ES-I3 (cell line): ENCODE results near the gene SLF2.
"Not testable (repeated sequence)": the region's sequence is repeated elsewhere in the genome, so short reads cannot be mapped to it uniquely, and the experiment has no call there.

ENCODE experiments used
- H3K36me3 ChIP-seq: 2 replicates; pipeline ENCODE4 v1.6.1; 2013; ENCODE audit warnings: mild to moderate bottlenecking, low read length, control low read depth, moderate library complexity; ENCODE audit not compliant: insufficient read depth
- H3K4me1 ChIP-seq: 2 replicates; pipeline ENCODE4 v1.6.1; 2013; ENCODE audit warnings: mild to moderate bottlenecking, control low read depth, low read length; ENCODE audit not compliant: insufficient read depth
- H3K9ac ChIP-seq: 2 replicates; pipeline ENCODE4 v1.6.1; 2013; ENCODE audit warnings: low read depth, mild to moderate bottlenecking, low read length, moderate library complexity
- H3K9me3 ChIP-seq: 2 replicates; pipeline ENCODE4 v1.6.1; 2013; ENCODE audit warnings: mild to moderate bottlenecking, low read length, moderate library complexity; ENCODE audit not compliant: control insufficient read depth, insufficient read depth

Gene SLF2

DNA sequence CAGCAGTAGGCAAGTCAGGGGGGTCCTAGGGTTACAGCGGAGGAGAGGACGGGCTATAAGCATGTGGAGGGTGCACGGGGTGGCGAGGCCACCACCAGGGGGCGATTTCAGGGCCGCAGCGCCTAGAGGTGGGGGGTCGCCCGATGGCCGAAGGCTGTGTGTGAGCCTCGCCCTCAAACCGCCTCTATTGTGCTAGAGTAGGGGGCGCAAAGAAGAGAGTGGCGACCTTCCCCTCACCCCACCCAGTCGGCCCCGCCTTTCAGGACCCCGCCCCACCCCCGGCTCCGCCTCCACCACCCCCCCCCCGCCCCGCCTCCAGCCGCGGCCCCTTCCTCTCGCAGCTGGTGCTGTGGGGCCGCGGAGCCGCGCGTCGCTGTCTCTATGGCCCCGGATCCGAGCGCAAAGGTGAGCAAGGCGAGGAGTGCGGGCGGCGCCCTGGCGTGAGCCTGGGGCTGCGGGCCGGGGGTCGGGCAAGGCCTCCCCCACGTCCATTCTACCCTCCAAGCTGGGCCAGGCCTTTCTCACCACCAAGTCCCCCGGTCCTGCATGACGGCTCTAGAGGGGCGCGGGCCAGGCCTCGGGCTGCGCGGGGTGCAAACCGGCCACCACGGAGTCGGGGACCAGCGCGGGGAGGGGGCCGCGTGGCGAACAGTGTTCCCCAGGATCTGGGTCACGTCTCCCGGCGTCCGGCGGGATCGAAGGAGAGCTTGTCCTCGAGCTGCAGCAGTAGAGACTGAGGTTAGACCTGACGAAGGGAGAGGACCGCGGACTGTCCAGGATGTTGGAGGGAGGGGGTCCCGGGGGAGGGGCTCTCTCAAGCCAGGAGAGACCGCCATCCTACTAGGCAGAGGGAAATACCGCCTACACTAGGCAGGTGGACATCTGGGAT is 56.7 kb downstream of the SLF2 start, which contains the start of gene SEMA4G:
TSS of gene SEMA4G (plus strand) at position 318 of the 889 bp plus-strand sequence. CDS start 3,409 bp downstream, outside the sequence.
- Histone ChIP-seq H3K36me3 (no peaks in the 10 kb centered on the region), H3K9me3 (no peaks in the 10 kb centered on the region), H3K9ac (peak within 1 kb of the TSS; percentile 73), H3K4me1 (peaks cover 6% of the 10 kb centered on the region)

DNA sequence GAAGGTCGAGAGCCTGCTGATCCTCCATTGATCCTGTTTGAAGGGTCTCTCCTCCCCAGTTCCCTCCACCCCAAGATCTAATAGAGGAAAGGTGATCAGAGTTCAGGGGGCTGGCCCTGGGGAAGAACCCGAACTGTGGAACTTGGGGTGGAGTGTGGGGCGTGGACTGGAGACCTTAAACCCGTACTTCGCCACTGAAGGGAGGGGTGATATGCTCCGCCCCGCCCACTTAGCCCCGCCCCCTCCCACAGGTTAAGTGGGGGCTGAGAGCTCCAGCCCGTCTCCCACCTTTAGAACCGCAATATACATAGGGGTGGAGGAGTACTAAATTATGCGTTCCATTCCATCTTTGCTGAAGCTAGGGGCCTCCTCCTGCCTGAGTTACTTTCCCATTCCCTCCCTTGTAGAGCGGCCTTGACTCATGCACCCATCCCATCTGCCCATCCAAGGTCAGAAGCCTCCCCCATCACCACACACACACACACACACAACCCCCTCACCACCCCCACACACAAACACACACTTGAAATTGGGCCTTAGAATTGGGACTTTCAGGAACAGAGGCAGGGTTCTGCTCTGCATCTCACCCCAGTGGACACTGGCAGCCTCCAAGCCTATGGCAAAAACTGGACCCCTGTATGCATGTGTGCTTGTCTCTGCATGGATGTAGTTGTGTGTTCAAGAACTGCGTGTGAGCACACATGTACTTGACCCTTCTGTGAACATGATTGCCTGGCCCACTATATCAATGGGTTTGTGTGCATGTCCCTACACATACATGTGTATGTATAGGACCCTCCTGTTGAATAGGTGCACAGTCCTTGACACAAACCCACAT is 57.5 kb downstream of the SLF2 start:
- H3K9ac ChIP-seq = peak overlapping the region; percentile 67; the same call in 1 of the 2 replicates

DNA sequence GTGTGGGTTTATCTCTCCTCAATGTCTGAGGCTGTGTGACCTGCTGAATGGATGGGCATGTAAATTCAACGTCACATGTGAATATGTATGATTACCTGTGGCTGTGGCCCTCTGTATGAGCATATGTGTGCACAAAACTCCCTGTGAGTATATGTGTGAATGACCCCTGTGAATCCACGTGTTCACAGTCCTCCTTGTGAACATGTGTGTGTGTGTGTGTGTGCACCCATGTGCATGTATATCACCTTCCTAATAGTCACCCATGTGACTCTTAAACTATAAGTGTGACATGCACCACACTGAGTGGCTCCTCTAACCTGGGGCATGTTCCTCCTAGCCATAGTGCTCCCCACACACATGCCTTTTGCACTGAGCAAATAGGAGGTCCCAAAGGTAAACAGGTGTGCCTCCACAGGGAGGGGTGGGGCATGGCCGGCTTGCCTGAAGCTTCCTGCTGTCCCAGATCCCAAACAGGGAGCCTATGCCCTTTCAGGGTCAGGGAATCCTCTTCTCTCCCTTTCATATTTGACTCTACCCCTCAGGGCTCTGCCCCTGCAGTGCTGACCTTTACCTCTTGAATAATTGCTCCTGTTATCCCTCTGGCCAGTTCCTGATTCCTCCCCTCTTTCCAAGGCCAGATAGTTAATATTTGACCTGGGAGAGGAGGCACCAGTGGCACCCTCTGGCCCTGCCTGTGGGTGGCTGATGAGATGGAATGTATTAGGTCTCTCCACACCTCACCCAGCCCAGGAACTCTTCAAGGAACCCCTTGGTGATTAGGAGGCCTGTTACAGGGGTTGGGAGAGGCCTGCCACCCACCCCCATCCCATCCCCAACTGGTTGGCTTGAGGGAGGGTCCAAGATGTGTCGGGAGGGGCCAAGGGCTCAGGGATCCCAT is 58.4 kb downstream of the SLF2 start:
- Histone ChIP-seq H3K36me3 (no peaks in the 10 kb centered on the region), H3K9me3 (no peaks in the 10 kb centered on the region), H3K4me1 (peaks cover 6% of the 10 kb centered on the region), H3K9ac (no peak overlapping the region)

More for the DNA sequence above, 57.5 kb downstream of the SLF2 start:
- H3K36me3 ChIP-seq = no peaks in the 10 kb centered on the region
- H3K4me1 ChIP-seq = peaks cover 6% of the 10 kb centered on the region
- H3K9me3 ChIP-seq = no peaks in the 10 kb centered on the region

DNA sequence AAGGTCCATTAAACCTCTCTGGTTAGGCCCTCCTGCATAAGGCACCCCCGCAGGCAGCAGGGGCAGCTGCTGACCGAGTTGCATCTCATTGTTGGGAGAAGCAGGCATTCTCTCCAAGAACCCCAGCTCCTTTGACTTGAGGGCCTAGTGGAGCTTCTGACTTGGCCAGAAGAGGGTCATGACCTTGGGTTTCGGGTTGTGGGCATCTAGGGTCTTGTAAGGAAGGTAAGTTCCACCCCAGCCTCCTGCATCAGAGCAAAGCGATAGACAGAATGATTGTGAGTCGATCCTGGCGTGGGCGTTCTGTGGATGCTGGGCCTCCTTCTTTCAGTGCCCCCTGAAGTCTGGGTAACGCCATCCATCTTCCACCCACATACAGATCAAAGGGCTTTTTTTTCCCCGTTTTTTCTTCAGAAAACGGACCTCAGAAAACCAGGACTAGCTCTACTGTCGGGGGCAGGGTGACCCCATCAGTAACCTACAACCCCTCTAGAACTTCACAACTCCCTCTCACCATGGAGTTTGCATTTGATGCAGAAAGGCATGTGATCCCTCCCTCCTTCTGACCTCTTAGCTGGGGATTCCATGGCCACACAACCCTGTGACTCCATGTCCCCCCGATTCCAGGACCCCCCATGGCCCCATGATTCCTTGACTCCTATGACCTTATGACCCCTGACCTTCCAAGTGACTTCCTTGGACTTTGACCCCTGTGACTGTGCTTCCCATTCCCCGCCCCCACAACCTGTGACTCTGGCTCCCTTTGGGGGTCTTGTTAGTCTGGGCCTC is 59.5 kb downstream of the SLF2 start:
- no peak overlapping the region for H3K9ac ChIP-seq
- H3K4me1 ChIP-seq = peaks cover 6% of the 10 kb centered on the region
- H3K36me3 ChIP-seq = no peaks in the 10 kb centered on the region
- H3K9me3 ChIP-seq = no peaks in the 10 kb centered on the region

DNA sequence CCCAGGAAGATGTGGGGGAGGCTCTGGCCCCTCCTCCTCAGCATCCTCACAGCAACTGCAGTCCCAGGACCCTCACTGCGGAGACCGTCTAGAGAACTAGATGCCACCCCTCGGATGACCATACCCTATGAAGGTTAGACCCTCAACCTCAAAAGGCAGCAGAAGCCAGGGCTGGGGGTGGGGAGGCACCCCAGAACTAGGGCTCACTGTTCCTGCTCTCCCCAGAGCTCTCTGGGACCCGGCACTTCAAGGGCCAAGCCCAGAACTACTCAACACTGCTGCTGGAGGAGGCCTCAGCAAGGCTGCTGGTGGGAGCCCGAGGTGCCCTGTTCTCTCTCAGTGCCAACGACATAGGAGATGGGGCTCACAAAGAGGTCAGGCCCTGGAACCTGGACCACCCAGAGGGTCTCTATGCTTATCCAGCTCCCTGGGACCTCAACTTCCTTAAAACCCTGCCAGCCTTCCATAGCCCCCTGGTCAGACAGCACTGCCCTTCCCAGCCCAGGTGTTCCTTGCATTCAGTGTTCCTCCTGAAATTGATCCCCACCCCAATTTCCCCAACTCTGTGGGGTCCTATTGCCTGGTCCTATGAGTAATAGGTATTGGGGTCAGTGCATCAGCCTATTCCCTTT is 60.3 kb downstream of the SLF2 start:
- Histone ChIP-seq H3K9ac (no peak overlapping the region), H3K4me1 (peaks cover 6% of the 10 kb centered on the region), H3K9me3 (no peaks in the 10 kb centered on the region), H3K36me3 (no peaks in the 10 kb centered on the region)

DNA sequence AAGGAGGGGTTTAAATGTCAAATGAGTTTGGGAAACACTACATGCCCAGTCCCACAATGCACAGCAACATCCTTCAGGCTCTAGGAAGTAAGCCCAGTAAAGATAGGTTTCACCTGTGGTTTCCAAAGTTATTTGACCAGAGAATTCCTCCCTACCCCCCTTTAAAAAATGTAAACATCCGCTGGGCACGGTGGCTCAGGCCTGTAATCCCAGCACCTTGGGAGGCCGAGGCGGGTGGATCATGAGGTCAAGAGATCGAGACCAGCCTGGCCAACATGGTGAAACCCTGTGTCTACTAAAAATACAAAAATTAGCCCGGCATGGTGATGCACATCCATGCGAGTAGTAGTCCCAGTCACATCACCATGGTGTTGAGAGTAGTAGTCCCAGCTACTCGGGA is 62.6 kb downstream of the SLF2 start:
- H3K4me1 ChIP-seq, H3K36me3 ChIP-seq, H3K9me3 ChIP-seq, H3K9ac ChIP-seq: not testable (repeated sequence)

DNA sequence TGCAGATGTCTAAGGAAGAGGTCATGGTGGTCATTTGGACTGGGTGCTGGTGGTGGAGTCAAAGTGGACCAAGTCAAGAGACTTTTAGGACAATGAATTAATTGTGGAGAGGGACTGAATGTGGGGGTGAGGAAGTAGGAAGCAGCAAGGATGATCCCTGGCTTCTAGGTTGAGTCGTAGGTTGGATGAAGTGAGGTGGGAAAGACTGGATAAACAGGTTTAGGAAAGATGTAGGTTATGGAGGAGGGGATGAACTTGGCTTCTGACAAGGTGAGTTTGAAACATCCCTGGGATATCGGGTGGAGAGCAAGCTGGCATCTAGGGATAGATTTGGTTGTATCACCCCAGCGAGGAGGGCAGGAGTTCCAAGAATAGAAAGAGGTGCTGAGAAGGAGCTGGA is 64.1 kb downstream of the SLF2 start:
- no peaks in the 10 kb centered on the region for H3K9me3 ChIP-seq
- H3K4me1 ChIP-seq = peaks cover 4% of the 10 kb centered on the region; the same call in 1 of the 2 replicates
- no peak overlapping the region for H3K9ac ChIP-seq
- no peaks in the 10 kb centered on the region for H3K36me3 ChIP-seq

DNA sequence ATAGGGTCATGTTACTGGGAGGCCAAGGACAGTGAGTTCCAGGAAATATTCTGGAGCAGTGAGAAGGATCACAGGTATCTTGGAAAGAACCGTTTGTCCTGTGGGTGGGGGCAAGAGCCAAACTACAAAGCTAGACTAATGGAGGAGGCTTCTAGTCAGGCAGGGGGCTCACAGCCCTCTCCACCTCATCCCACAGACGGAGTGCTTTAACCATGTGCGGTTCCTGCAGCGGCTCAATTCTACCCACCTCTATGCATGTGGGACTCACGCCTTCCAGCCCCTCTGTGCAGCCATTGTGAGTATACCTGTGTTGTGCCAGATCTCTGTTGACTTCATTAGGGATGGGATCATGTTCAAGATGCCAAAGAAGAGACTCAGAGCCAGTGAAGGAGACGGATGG is 64.7 kb downstream of the SLF2 start:
- H3K9ac ChIP-seq = no peak overlapping the region
- H3K4me1 ChIP-seq = no peaks in the 10 kb centered on the region
- H3K36me3 ChIP-seq = no peaks in the 10 kb centered on the region
- no peaks in the 10 kb centered on the region for H3K9me3 ChIP-seq

DNA sequence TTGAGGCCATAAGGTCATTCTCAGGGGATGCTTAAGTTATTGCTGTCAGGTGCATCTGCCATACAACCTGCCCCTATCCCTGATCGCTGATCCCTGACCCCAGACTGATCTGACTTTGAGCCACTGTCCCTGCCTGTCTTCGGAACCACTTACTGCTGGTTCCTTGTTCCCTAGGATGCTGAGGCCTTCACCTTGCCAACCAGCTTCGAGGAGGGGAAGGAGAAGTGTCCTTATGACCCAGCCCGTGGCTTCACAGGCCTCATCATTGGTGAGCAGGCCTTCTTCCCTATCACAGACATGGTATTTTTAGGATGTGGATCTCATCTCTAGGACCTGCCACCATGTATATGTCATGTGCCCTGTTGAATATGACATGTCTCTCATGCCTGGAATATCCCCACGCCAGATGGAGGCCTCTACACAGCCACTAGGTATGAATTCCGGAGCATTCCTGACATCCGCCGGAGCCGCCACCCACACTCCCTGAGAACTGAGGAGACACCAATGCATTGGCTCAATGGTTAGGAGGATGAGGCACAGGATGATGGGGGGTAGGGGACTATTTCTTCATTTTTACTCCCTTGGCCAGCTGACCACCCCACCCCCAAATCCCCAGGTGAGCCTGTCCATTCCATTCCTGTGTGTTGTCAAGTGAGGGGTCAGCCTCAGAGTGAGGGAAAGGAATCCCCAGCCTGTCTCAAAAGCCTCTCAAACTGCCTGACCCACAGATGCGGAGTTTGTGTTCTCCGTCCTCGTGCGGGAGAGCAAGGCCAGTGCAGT is 65.5 kb downstream of the SLF2 start:
- H3K4me1 ChIP-seq = no peaks in the 10 kb centered on the region
- H3K9ac ChIP-seq = no peak overlapping the region
- no peaks in the 10 kb centered on the region for H3K9me3 ChIP-seq
- no peaks in the 10 kb centered on the region for H3K36me3 ChIP-seq

DNA sequence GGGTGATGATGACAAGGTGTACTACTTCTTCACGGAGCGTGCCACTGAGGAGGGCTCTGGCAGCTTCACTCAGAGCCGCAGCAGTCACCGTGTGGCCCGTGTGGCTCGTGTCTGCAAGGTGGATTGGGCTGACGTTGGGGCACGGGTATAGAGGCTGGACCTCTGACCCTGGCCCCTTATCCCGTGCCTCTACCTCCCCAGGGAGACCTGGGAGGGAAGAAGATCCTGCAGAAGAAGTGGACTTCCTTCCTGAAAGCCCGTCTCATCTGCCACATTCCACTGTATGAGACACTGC is 66.1 kb downstream of the SLF2 start:
- H3K4me1 ChIP-seq = no peaks in the 10 kb centered on the region
- no peak overlapping the region for H3K9ac ChIP-seq
- no peaks in the 10 kb centered on the region for H3K9me3 ChIP-seq
- no peaks in the 10 kb centered on the region for H3K36me3 ChIP-seq

DNA sequence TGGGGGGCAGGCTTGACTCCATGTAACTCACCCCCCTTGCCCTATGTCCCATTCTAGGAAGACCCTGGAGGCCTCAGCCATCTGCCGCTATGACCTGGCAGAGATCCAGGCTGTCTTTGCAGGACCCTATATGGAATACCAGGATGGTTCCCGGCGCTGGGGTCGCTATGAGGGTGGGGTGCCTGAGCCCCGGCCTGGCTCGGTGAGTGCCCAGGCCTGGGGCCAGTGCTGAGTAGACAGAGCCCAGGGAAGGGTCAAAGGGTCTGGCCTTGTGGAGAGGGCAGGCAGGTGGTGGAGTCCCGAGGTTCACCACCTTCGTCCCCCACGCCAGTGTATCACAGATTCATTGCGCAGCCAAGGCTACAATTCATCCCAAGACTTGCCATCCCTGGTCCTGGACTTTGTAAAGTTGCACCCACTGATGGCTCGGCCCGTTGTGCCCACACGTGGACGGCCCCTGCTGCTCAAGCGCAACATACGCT is 67.1 kb downstream of the SLF2 start:
- no peaks in the 10 kb centered on the region for H3K4me1 ChIP-seq
- no peaks in the 10 kb centered on the region for H3K36me3 ChIP-seq
- no peak overlapping the region for H3K9ac ChIP-seq
- no peaks in the 10 kb centered on the region for H3K9me3 ChIP-seq

DNA sequence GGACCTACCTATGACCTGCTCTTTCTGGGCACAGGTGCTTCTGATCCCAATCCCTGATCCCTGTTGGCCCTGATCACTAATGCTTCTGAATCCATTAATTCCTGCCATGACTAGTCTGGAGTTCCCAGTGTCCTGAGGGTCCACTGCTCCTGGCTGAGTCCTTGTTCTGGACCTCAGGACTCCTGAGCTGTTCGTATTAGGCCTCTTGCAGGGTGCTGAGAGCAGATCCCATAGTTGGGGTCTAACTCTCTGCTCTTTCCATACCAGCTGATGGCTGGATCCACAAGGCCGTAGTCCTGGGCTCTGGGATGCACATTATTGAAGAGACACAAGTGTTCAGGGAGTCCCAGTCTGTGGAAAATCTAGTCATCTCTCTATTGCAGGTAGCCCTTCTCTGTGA is 67.5 kb downstream of the SLF2 start:
- no peaks in the 10 kb centered on the region for H3K36me3 ChIP-seq
- H3K9me3 ChIP-seq = no peaks in the 10 kb centered on the region
- H3K9ac ChIP-seq = no peak overlapping the region

More for the DNA sequence above, 67.5 kb downstream of the SLF2 start:
- no peaks in the 10 kb centered on the region for H3K4me1 ChIP-seq
